Endothelial cell of umbilical vein (primary cell): ENCODE results near the gene CACNA2D3.

Experiments
- EZH2 ChIP-seq: IDR thresholded peaks from 2 replicates; pipeline ENCODE4 v1.6.1; 2012; ENCODE audit warnings: borderline replicate concordance, low read depth, mild to moderate bottlenecking, moderate library complexity, low read length, inconsistent platforms; ENCODE audit not compliant: severe bottlenecking
- JUN ChIP-seq: IDR thresholded peaks from 2 replicates; pipeline ENCODE4 v1.6.1; 2011; ENCODE audit warnings: borderline replicate concordance, low read depth; ENCODE audit not compliant: insufficient read length, insufficient read depth
- TF ChIP-seq, protein P1 (sequence below), 2 donors: IDR thresholded peaks; 1 replicate in 1 of 2; 2 replicates in 1 of 2; pipeline ENCODE4 v1.5.1; 2011; ENCODE audit warnings: low read length in 2 of 2, mild to moderate bottlenecking in 2 of 2, moderate library complexity in 2 of 2, control low read depth in 1 of 2, inconsistent platforms in 1 of 2, low read depth in 1 of 2; ENCODE audit not compliant: insufficient read depth in 1 of 2; ENCODE audit errors: extremely low read depth in 1 of 2

GRCh38 chr3:54073386-54073785 lies 49.0 kb upstream of the CACNA2D3 start:
- TF ChIP-seq, protein P1, sequence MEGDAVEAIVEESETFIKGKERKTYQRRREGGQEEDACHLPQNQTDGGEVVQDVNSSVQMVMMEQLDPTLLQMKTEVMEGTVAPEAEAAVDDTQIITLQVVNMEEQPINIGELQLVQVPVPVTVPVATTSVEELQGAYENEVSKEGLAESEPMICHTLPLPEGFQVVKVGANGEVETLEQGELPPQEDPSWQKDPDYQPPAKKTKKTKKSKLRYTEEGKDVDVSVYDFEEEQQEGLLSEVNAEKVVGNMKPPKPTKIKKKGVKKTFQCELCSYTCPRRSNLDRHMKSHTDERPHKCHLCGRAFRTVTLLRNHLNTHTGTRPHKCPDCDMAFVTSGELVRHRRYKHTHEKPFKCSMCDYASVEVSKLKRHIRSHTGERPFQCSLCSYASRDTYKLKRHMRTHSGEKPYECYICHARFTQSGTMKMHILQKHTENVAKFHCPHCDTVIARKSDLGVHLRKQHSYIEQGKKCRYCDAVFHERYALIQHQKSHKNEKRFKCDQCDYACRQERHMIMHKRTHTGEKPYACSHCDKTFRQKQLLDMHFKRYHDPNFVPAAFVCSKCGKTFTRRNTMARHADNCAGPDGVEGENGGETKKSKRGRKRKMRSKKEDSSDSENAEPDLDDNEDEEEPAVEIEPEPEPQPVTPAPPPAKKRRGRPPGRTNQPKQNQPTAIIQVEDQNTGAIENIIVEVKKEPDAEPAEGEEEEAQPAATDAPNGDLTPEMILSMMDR (IDR thresholded peaks at IDR 0.05; ENCODE audit: extremely low read depth in 1 of 2, insufficient read depth in 1 of 2, low read depth in 1 of 2, low read length in 2 of 2), result no peak
- TF ChIP-seq EZH2 (no peak), JUN (no peak)
